KBM-7 (cell line): ENCODE data around the gene UBE3D.
A peak's percentile ranks its signal among the peaks of the same experiment; 100 is the strongest.
"Not testable (repeated sequence)": the region's sequence is repeated elsewhere in the genome, so short reads cannot be mapped to it uniquely, and the experiment has no call there.

Experiments used
- DNase-seq: peaks from one replicate; pipeline ENCODE4 v3.0.0-alpha.2; 2015
- in situ Hi-C: fragments of 300-500 bp; cut with MboI; formaldehyde crosslinking; loops from 2 replicates; pipeline ENCODE4 v1.14.3; 2020; ENCODE audit warnings: low sequenced_read_pairs, low pct_unique_long_range_greater_than_20kb, mixed read lengths

The UBE3D gene

GRCh38 chr6:83062225-83062624, 3.4 kb downstream of the UBE3D start:
- in situ Hi-C loops, result loop anchor here (25.0 kb wide), 1 partner anchor 800 kb away; no protein-coding TSS in a partner anchor
- DNase-seq, result no peak

GRCh38 chr6:83061190-83061589, 4.5 kb downstream of the UBE3D start:
- in situ Hi-C loops, result loop anchor here (25.0 kb wide), 1 partner anchor 799 kb away; no protein-coding TSS in a partner anchor
- DNase-seq, result no peak

- DNase-seq, result peak; percentile 63
- in situ Hi-C loops, result loop anchor here (25.0 kb wide), 1 partner anchor 796 kb away; no protein-coding TSS in a partner anchor
These were observed 7.8 kb downstream of the UBE3D start for GRCh38 chr6:83057705-83058321.

- DNase-seq, result peak; percentile 69
- in situ Hi-C loops, result loop anchor here (25.0 kb wide), 1 partner anchor 793 kb away; no protein-coding TSS in a partner anchor
These were observed 10.2 kb downstream of the UBE3D start for GRCh38 chr6:83055366-83055964.

DNA sequence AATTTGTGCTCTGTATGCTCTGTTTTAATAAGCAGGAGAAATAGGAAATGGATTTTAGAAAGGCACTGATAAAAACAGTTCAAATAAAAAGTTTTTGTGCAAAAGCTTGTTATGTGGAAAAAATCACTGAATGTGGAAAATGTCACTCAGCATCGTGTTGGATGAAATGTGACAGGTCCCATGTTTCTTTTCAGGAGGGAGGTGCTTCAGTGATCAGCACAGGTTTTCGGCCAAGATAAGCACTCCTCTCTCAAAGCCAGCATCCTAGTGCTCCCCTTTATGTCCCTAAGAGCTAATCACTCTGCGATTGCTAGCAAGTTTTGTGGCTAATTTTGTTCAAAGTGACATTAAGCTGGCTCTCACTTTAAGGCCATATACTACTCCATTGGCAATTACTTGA, 12.0 kb downstream of the UBE3D start:
- DNase-seq, result no peak
- in situ Hi-C loops, result loop anchor here (25.0 kb wide), 1 partner anchor 791 kb away; no protein-coding TSS in a partner anchor

DNA sequence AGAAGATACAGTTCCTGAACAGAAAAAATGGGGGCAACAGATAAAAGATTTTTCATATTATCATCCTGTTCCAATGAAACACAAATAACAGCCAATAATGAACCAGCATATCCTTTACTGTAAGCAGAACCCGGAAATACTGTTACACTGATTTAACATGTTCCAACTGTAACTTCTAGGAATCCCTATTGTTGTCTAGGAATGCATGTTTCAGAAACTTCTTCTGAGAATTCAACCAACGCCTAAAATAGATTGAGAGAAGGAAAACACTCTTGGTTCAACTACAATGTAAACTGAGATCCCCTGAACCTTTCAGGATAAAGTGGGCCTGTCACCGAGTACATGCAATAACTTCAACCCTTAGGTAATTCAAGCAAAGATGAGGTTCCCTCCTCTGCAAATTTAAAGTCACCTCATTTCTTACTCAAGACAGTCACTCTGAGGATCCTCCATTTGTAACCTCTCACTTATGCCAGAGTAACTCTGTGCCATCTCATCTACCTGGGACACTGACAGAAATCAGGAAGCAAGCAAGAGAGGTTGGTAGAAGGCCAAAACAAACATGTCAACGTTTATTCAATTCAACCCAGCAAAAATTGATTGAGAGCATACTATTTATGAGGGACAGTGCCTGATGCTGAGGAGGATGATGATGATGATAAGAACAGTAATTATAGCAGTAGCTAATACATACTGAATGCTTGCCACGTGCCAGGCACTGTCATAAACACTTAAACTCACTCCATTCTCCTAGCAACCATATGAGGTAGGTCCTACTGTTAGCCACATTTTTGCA, 14.1 kb downstream of the UBE3D start:
- peak; percentile 21 for DNase-seq
- in situ Hi-C loops, result loop anchor here (25.0 kb wide), 1 partner anchor 789 kb away; no protein-coding TSS in a partner anchor

- in situ Hi-C loops, result no loop called here
- no peak for DNase-seq
These were observed 18.4 kb downstream of the UBE3D start for GRCh38 chr6:83047065-83047754.

- DNase-seq, result no peak
- in situ Hi-C loops, result no loop called here
These were observed 21.4 kb downstream of the UBE3D start for GRCh38 chr6:83044091-83044768.

DNA sequence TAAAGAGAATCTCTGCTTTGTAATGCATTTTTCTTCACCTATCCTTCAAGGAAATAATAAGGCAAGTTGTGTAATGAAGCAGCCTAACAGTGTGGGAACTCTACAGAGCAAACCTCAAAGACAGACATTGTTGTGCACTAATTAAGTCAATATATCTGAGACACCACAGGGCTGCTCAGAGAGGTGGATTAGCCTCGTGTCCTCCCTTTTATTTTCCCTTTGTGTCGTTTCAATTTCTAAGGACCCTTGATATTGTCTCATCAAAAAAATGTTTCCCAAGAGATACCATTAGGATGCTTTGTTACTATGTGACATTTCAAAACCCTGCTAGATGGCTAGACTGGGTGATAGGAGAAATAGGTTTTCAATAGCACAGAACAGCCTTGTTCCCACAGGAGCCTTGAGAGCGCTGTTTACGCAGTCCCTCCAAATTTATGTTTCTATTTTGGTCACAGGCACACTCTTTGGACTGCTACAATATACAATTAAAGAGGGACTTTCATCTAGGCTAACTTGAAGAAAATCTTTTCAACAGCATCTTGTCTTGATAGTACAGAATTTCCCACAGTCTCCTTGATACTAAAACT, 23.1 kb downstream of the UBE3D start:
- no peak for DNase-seq
- in situ Hi-C loops, result no loop called here

- no peak for DNase-seq
- in situ Hi-C loops, result no loop called here
These were observed 27.4 kb downstream of the UBE3D start for GRCh38 chr6:83038246-83038645.

- in situ Hi-C loops, result no loop called here
- no peak for DNase-seq
These were observed 34.0 kb downstream of the UBE3D start for GRCh38 chr6:83031689-83032088.

DNA sequence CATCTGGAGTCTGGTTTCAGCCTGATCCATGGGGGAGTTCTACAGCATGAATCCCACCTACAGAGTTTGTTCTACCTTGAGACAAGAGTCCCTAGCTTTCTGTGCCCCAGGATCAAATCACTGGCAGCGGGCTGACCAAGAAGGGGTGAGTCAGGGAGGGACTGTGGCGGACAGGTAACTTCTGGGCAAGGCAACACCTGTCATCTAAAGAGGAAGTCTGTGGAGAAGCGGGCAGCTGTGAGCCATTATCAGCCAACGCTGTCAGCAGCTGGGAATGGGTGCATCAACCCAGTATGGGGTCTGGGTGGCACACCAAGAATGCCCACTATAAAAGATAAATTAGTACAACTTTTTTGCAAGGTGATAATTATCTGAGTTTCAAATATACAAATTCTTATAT, 45.9 kb downstream of the UBE3D start:
- no peak for DNase-seq
- in situ Hi-C loops, result no loop called here

- DNase-seq, in situ Hi-C loops: not testable (repeated sequence)
These were observed 54.5 kb downstream of the UBE3D start for GRCh38 chr6:83011131-83011530.

DNA sequence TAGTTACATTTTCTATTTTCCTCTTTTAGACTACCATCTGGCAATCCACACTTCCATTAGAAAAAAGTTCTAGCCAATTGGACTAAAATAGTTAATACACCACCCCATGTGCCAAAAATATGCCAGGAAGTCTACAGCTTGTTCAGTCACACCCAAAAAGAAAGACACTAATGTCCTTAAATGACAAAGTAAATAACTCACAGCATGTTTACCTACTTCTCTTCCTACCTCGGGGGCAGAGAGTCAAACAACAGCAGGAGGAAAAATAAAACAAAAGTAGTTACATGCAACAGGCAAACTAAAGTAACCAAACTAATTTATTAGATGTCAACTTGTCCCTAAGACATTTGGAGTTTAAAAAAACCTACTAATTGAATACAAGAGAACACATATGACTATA, 57.0 kb downstream of the UBE3D start:
- in situ Hi-C loops, result no loop called here
- DNase-seq, result no peak

GRCh38 chr6:83006270-83006905, 59.3 kb downstream of the UBE3D start:
- peak; percentile 16 for DNase-seq
- in situ Hi-C loops, result no loop called here

- in situ Hi-C loops, result no loop called here
- DNase-seq, result no peak
These were observed 69.5 kb downstream of the UBE3D start for GRCh38 chr6:82996156-82996555.

GRCh38 chr6:82995066-82995465, 70.6 kb downstream of the UBE3D start:
- in situ Hi-C loops, result no loop called here
- DNase-seq, result no peak

DNA sequence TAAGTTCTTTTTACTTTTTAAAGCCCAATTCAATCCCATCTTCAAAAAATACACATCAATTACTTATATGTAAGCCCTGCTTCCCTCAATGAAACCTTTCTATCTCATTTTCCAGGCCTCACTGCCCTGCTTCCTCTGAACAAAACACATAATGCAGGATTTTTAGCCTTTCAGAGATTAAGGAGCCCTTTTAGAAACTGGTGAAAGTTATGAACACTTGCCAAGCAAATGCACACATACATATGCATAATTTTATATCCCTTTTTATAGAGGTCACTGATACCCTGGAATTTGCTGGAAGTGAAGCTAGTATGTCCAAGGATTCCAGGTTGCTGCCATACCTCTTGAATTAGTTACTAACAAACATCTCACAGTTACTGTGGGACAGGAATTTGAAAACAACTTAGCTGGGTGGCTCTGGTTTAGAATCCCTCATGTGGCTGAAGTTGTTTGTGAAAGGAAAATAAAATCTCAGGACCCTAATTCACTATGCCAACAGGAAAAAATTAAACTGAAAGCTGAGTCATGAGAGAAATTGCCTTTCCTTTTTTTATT, 75.8 kb downstream of the UBE3D start:
- DNase-seq, result no peak
- in situ Hi-C loops, result no loop called here
